ENCODE data around the gene FHIP1A.

Gene FHIP1A

GRCh38 chr4:151418385-151418784, 9.4 kb downstream of the FHIP1A start:
- no peak for FAIRE-seq

- no peak for FAIRE-seq
Observed at GRCh38 chr4:151418856-151419255, 9.9 kb downstream of the FHIP1A start.

- no peak for FAIRE-seq
Observed at GRCh38 chr4:151420250-151420807, 11.4 kb downstream of the FHIP1A start.

GRCh38 chr4:151422854-151423253, 13.9 kb downstream of the FHIP1A start:
- no peak for FAIRE-seq

GRCh38 chr4:151426513-151426912, 17.5 kb downstream of the FHIP1A start:
- no peak for FAIRE-seq

- FAIRE-seq, result no peak
Observed at GRCh38 chr4:151427266-151427665, 18.3 kb downstream of the FHIP1A start.

- FAIRE-seq, result no peak
Observed at GRCh38 chr4:151428346-151428745, 19.4 kb downstream of the FHIP1A start.

- FAIRE-seq, result no peak
Observed at GRCh38 chr4:151429957-151430570, 21.1 kb downstream of the FHIP1A start.

- no peak for FAIRE-seq
Observed at GRCh38 chr4:151430740-151431457, 21.9 kb downstream of the FHIP1A start.

- FAIRE-seq, result no peak
Observed at GRCh38 chr4:151431728-151432127, 22.8 kb downstream of the FHIP1A start.

- no peak for FAIRE-seq
Observed at GRCh38 chr4:151432654-151433053, 23.7 kb downstream of the FHIP1A start.

- FAIRE-seq, result no peak
Observed at GRCh38 chr4:151434183-151434860, 25.3 kb downstream of the FHIP1A start.

- FAIRE-seq, result no peak
Observed at GRCh38 chr4:151436093-151436518, 27.1 kb downstream of the FHIP1A start.

- no peak for FAIRE-seq
Observed at GRCh38 chr4:151437505-151437904, 28.5 kb downstream of the FHIP1A start.

GRCh38 chr4:151438154-151438553, 29.2 kb downstream of the FHIP1A start:
- no peak for FAIRE-seq

- no peak for FAIRE-seq
Observed at GRCh38 chr4:151439320-151439719, 30.3 kb downstream of the FHIP1A start.

GRCh38 chr4:151442002-151442401, 33.0 kb downstream of the FHIP1A start:
- no peak for FAIRE-seq

- no peak for FAIRE-seq
Observed at GRCh38 chr4:151443247-151443646, 34.3 kb downstream of the FHIP1A start.

GRCh38 chr4:151443752-151444151, 34.8 kb downstream of the FHIP1A start:
- FAIRE-seq, result no peak

- no peak for FAIRE-seq
Observed at GRCh38 chr4:151446208-151446607, 37.2 kb downstream of the FHIP1A start.

- FAIRE-seq, result no peak
Observed at GRCh38 chr4:151454513-151454912, 45.5 kb downstream of the FHIP1A start.

GRCh38 chr4:151455212-151455611, 46.2 kb downstream of the FHIP1A start:
- no peak for FAIRE-seq

- FAIRE-seq, result no peak
Observed at GRCh38 chr4:151458148-151458547, 49.2 kb downstream of the FHIP1A start.
